ENCODE results near the gene RNF150.
A peak's percentile ranks its signal among the peaks of the same experiment; 100 is the strongest.

The RNF150 gene

GRCh38 chr4:140963883-140964282, 169.4 kb downstream of the RNF150 start:
- no peaks in the 10 kb centered on the region for H3K36me3 ChIP-seq (ENCODE audit: insufficient read depth, low read length)
- H3K9me3 ChIP-seq (replicated peaks; ENCODE audit: low read length): no peaks in the 10 kb centered on the region
- no peak overlapping the region for H3K4me3 ChIP-seq (ENCODE audit: low read length)
- H3K9ac ChIP-seq (ENCODE audit: low read depth, low read length): no peak overlapping the region
- no peaks in the 10 kb centered on the region for H3K27me3 ChIP-seq (ENCODE audit: control insufficient read depth, insufficient read depth, low read length)
- H3K4me2 ChIP-seq (ENCODE audit: low read length): no peak overlapping the region
- H3K4me1 ChIP-seq (ENCODE audit: control insufficient read depth, insufficient read depth, low read length): no peaks in the 10 kb centered on the region

- Histone ChIP-seq H3K4me2 (ENCODE audit: low read length) (no peak overlapping the region), H3K9ac (ENCODE audit: low read depth, low read length) (no peak overlapping the region), H3K27me3 (ENCODE audit: control insufficient read depth, insufficient read depth, low read length) (no peaks in the 10 kb centered on the region), H3K4me3 (ENCODE audit: low read length) (no peak overlapping the region), H3K4me1 (ENCODE audit: control insufficient read depth, insufficient read depth, low read length) (peaks cover 9% of the 10 kb centered on the region), H3K9me3 (replicated peaks; ENCODE audit: low read length) (no peaks in the 10 kb centered on the region), H3K36me3 (ENCODE audit: insufficient read depth, low read length) (no peaks in the 10 kb centered on the region)
Measured at GRCh38 chr4:140955641-140956040, 177.6 kb downstream of the RNF150 start.

DNA sequence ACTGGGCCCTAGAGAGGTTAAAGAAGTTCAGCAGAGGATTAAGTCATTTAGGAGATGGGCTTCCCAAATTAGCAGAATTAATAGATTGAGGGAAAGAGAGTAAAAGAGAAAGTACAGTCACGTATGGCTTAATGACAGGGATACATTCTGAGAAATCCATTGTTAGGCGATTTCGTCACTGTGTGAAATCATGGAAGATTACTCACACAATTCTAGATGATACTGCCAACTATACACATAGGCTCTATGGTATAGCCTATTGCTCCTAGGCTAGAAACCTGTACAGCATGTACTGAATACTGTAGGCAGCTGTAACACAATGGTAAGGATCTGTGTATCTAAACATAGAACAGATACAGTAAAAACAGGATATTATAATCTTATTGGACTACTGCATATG, 180.6 kb downstream of the RNF150 start:
- Histone ChIP-seq H3K9me3 (replicated peaks; ENCODE audit: low read length) (no peaks in the 10 kb centered on the region), H3K36me3 (ENCODE audit: insufficient read depth, low read length) (no peaks in the 10 kb centered on the region), H3K27me3 (ENCODE audit: control insufficient read depth, insufficient read depth, low read length) (no peaks in the 10 kb centered on the region), H3K4me1 (ENCODE audit: control insufficient read depth, insufficient read depth, low read length) (peaks cover 13% of the 10 kb centered on the region), H3K9ac (ENCODE audit: low read depth, low read length) (no peak overlapping the region), H3K4me3 (ENCODE audit: low read length) (no peak overlapping the region), H3K4me2 (ENCODE audit: low read length) (peak overlapping the region; percentile 20)

- no peaks in the 10 kb centered on the region for H3K9me3 ChIP-seq (replicated peaks; ENCODE audit: low read length)
- no peak overlapping the region for H3K9ac ChIP-seq (ENCODE audit: low read depth, low read length)
- no peak overlapping the region for H3K4me3 ChIP-seq (ENCODE audit: low read length)
- H3K36me3 ChIP-seq (ENCODE audit: insufficient read depth, low read length): no peaks in the 10 kb centered on the region
- H3K27me3 ChIP-seq (ENCODE audit: control insufficient read depth, insufficient read depth, low read length): no peaks in the 10 kb centered on the region
- H3K4me1 ChIP-seq (ENCODE audit: control insufficient read depth, insufficient read depth, low read length): peaks cover 36% of the 10 kb centered on the region
- H3K4me2 ChIP-seq (ENCODE audit: low read length): no peak overlapping the region
Measured at GRCh38 chr4:140947506-140947905, 185.8 kb downstream of the RNF150 start.

DNA sequence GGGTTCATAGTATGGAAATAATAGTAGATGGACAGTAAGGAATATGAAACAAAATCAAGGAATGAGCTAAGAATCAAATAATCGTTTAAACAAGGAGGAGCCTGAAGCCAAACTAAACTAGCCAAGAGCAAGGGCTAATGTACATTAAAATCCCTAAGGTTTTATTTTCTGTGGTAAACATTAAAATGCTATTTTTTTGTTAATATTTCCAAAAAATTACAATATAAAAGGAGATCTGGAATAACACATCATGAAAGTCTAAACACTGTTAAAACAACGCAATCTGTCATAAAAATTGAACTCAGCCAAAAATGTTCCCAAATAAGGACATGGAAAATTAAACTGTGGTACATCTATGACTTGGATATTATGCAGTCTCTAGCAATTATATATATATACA, 188.2 kb downstream of the RNF150 start:
- no peak overlapping the region for H3K4me3 ChIP-seq (ENCODE audit: low read length)
- H3K4me1 ChIP-seq (ENCODE audit: control insufficient read depth, insufficient read depth, low read length): peaks cover 39% of the 10 kb centered on the region
- peak overlapping the region; percentile 76 for H3K9ac ChIP-seq (ENCODE audit: low read depth, low read length)
- H3K4me2 ChIP-seq (ENCODE audit: low read length): peak overlapping the region; percentile 67
- no peaks in the 10 kb centered on the region for H3K9me3 ChIP-seq (replicated peaks; ENCODE audit: low read length)
- no peaks in the 10 kb centered on the region for H3K27me3 ChIP-seq (ENCODE audit: control insufficient read depth, insufficient read depth, low read length)
- no peaks in the 10 kb centered on the region for H3K36me3 ChIP-seq (ENCODE audit: insufficient read depth, low read length)

GRCh38 chr4:140944572-140944971, 188.7 kb downstream of the RNF150 start:
- Histone ChIP-seq H3K9ac (ENCODE audit: low read depth, low read length) (peak overlapping the region; percentile 76), H3K27me3 (ENCODE audit: control insufficient read depth, insufficient read depth, low read length) (no peaks in the 10 kb centered on the region), H3K4me2 (ENCODE audit: low read length) (peak overlapping the region; percentile 67), H3K36me3 (ENCODE audit: insufficient read depth, low read length) (no peaks in the 10 kb centered on the region), H3K9me3 (replicated peaks; ENCODE audit: low read length) (no peaks in the 10 kb centered on the region), H3K4me1 (ENCODE audit: control insufficient read depth, insufficient read depth, low read length) (peaks cover 44% of the 10 kb centered on the region), H3K4me3 (ENCODE audit: low read length) (peak overlapping the region; percentile 20)

DNA sequence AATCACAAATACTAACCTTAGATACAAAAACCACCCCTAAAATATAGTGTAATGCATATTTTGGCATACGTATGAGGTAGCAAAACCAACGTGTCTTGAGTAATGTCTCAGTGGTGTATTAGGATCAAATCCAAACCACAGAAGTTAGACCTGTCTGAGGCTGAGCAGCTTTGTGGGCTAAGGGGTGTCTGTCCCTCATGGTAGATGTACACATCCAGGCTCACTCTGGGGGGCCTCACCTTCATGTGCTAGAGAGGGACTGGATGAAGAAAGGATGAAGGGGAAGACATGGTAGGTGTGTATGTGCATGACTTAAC, 189.1 kb downstream of the RNF150 start:
- H3K27me3 ChIP-seq (ENCODE audit: control insufficient read depth, insufficient read depth, low read length): no peaks in the 10 kb centered on the region
- H3K36me3 ChIP-seq (ENCODE audit: insufficient read depth, low read length): no peaks in the 10 kb centered on the region
- peak overlapping the region; percentile 20 for H3K4me3 ChIP-seq (ENCODE audit: low read length)
- peak overlapping the region; percentile 67 for H3K4me2 ChIP-seq (ENCODE audit: low read length)
- H3K9ac ChIP-seq (ENCODE audit: low read depth, low read length): peak overlapping the region; percentile 76
- H3K9me3 ChIP-seq (replicated peaks; ENCODE audit: low read length): no peaks in the 10 kb centered on the region
- H3K4me1 ChIP-seq (ENCODE audit: control insufficient read depth, insufficient read depth, low read length): peaks cover 48% of the 10 kb centered on the region

GRCh38 chr4:140943486-140944198, 189.6 kb downstream of the RNF150 start:
- Histone ChIP-seq H3K9ac (ENCODE audit: low read depth, low read length) (peak overlapping the region; percentile 76), H3K36me3 (ENCODE audit: insufficient read depth, low read length) (no peaks in the 10 kb centered on the region), H3K4me3 (ENCODE audit: low read length) (peak overlapping the region; percentile 20), H3K27me3 (ENCODE audit: control insufficient read depth, insufficient read depth, low read length) (no peaks in the 10 kb centered on the region), H3K4me2 (ENCODE audit: low read length) (peak overlapping the region; percentile 67), H3K9me3 (replicated peaks; ENCODE audit: low read length) (no peaks in the 10 kb centered on the region), H3K4me1 (ENCODE audit: control insufficient read depth, insufficient read depth, low read length) (peaks cover 53% of the 10 kb centered on the region)

DNA sequence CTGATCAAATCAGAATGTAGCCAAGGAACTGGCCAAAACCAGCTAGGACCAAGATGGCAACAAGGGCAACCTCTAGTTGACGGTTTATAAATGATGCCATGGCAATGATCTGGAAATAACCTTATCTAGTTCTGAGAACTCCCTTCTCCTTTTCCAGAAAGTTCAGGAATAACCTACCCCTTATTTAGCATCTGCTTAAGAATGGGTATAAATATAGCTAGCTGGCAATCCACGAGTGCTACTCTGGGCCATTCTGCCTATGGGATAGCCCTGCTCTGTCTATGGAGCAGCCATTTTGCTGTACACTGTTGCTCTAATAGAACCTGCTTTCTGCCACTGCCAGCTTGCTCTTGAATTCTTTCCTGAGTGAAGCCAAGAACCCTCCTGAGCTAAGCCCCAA, 192.7 kb downstream of the RNF150 start:
- Histone ChIP-seq H3K27me3 (ENCODE audit: control insufficient read depth, insufficient read depth, low read length) (no peaks in the 10 kb centered on the region), H3K36me3 (ENCODE audit: insufficient read depth, low read length) (no peaks in the 10 kb centered on the region), H3K4me2 (ENCODE audit: low read length) (no peak overlapping the region), H3K4me1 (ENCODE audit: control insufficient read depth, insufficient read depth, low read length) (peaks cover 60% of the 10 kb centered on the region), H3K4me3 (ENCODE audit: low read length) (no peak overlapping the region), H3K9me3 (replicated peaks; ENCODE audit: low read length) (no peaks in the 10 kb centered on the region), H3K9ac (ENCODE audit: low read depth, low read length) (no peak overlapping the region)

GRCh38 chr4:140937866-140938265, 195.4 kb downstream of the RNF150 start:
- peak overlapping the region; percentile 54 for H3K4me3 ChIP-seq (ENCODE audit: low read length)
- H3K4me2 ChIP-seq (ENCODE audit: low read length): peak overlapping the region; percentile 79
- H3K9ac ChIP-seq (ENCODE audit: low read depth, low read length): peak overlapping the region; percentile 76
- no peaks in the 10 kb centered on the region for H3K36me3 ChIP-seq (ENCODE audit: insufficient read depth, low read length)
- no peaks in the 10 kb centered on the region for H3K27me3 ChIP-seq (ENCODE audit: control insufficient read depth, insufficient read depth, low read length)
- no peaks in the 10 kb centered on the region for H3K9me3 ChIP-seq (replicated peaks; ENCODE audit: low read length)
- H3K4me1 ChIP-seq (ENCODE audit: control insufficient read depth, insufficient read depth, low read length): peaks cover 44% of the 10 kb centered on the region

GRCh38 chr4:140935254-140935653, 198.0 kb downstream of the RNF150 start:
- no peaks in the 10 kb centered on the region for H3K9me3 ChIP-seq (replicated peaks; ENCODE audit: low read length)
- H3K4me1 ChIP-seq (ENCODE audit: control insufficient read depth, insufficient read depth, low read length): peaks cover 38% of the 10 kb centered on the region

DNA sequence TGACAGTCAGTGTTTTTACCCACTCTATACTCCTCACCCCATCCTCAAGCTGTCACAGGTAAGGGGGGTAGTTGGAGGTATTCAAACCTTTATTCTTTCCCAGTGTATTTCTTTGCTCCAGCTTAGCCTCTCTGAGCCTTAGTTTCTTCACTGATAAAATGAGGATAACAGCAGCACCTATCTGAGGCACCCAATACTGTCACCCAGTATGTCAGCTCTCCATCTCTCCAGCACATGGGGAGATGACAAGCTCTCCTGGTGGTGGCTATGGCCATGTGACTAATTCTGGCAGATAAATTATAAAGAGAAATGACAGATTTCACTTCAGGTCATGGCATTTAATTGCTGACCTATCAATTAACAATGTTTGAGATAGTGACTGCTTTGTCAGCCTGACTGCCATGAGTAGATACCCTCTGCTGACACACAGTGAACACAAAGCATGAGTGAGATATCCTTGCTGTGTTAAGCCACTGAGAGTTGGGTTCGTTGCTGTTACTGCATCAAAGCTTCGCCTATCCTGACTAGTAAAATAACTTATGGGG, 200.7 kb downstream of the RNF150 start:
- H3K4me2 ChIP-seq (ENCODE audit: low read length): no peak overlapping the region
- H3K9ac ChIP-seq (ENCODE audit: low read depth, low read length): no peak overlapping the region
- H3K27me3 ChIP-seq (ENCODE audit: control insufficient read depth, insufficient read depth, low read length): no peaks in the 10 kb centered on the region
- H3K36me3 ChIP-seq (ENCODE audit: insufficient read depth, low read length): no peaks in the 10 kb centered on the region
- H3K9me3 ChIP-seq (replicated peaks; ENCODE audit: low read length): no peaks in the 10 kb centered on the region
- H3K4me3 ChIP-seq (ENCODE audit: low read length): no peak overlapping the region
- peaks cover 13% of the 10 kb centered on the region for H3K4me1 ChIP-seq (ENCODE audit: control insufficient read depth, insufficient read depth, low read length)

More at GRCh38 chr4:140935254-140935653, 198.0 kb downstream of the RNF150 start:
- H3K27me3 ChIP-seq (ENCODE audit: control insufficient read depth, insufficient read depth, low read length): no peaks in the 10 kb centered on the region
- no peak overlapping the region for H3K4me3 ChIP-seq (ENCODE audit: low read length)
- peak overlapping the region; percentile 26 for H3K4me2 ChIP-seq (ENCODE audit: low read length)
- H3K36me3 ChIP-seq (ENCODE audit: insufficient read depth, low read length): no peaks in the 10 kb centered on the region
- H3K9ac ChIP-seq (ENCODE audit: low read depth, low read length): no peak overlapping the region
